GM23338 (cell line): ENCODE measurements around the gene CES4A. TPM values are rescaled to one million over a fixed set of nuclear protein-coding genes. Genes with fewer than 3 reads are reported as not detected.
"Not testable (repeated sequence)": the region's sequence is repeated elsewhere in the genome, so short reads cannot be mapped to it uniquely, and the experiment has no call there.

ENCODE experiments used
- ATAC-seq: fragments of 200-7000 bp; cut with Tn5 transposase; 3 replicates; pipeline ENCODE4 v1.9.1; 2020
- DNase-seq: peaks from one replicate; pipeline ENCODE4 v3.0.0-alpha.2; 2015; ENCODE audit warnings: low spot score
- H2AFZ ChIP-seq: fragments of 200-600 bp; sonication (generic); 2 replicates; pipeline ENCODE4 v1.8.0; 2016; ENCODE audit warnings: antibody characterized with exemption, mild to moderate bottlenecking, moderate library complexity
- H3F3A ChIP-seq: fragments of 200-600 bp; sonication (generic); replicated peaks from 2 replicates; pipeline ENCODE4 v1.8.0; 2017; ENCODE audit warnings: antibody characterized with exemption, mixed run types, low read depth
- H3K27ac ChIP-seq: fragments of 200-600 bp; sonication (generic); 2 replicates; pipeline ENCODE4 v1.6.1; 2016; ENCODE audit warnings: low read depth
- H3K27me3 ChIP-seq: fragments of 200-600 bp; sonication (generic); 2 replicates; pipeline ENCODE4 v1.8.0; 2016; ENCODE audit warnings: mild to moderate bottlenecking, mixed run types, moderate library complexity; ENCODE audit not compliant: insufficient read depth
- H3K36me3 ChIP-seq: fragments of 200-600 bp; sonication (generic); 2 replicates; pipeline ENCODE4 v1.8.0; 2016; ENCODE audit warnings: mild to moderate bottlenecking; ENCODE audit not compliant: insufficient read depth
- H3K4me1 ChIP-seq: fragments of 200-600 bp; sonication (generic); 2 replicates; pipeline ENCODE4 v1.8.0; 2016; ENCODE audit warnings: mild to moderate bottlenecking, moderate library complexity; ENCODE audit not compliant: insufficient read depth
- H3K4me2 ChIP-seq: fragments of 200-600 bp; sonication (generic); 2 replicates; pipeline ENCODE4 v1.7.1; 2017; ENCODE audit warnings: mixed run types
- H3K4me3 ChIP-seq: fragments of 200-600 bp; sonication (generic); 2 replicates; pipeline ENCODE4 v1.6.1; 2016; ENCODE audit warnings: mixed run types
- H3K79me2 ChIP-seq: fragments of 200-600 bp; sonication (generic); replicated peaks from 2 replicates; pipeline ENCODE4 v1.8.0; 2017; ENCODE audit warnings: mild to moderate bottlenecking; ENCODE audit not compliant: insufficient read depth
- H3K9me2 ChIP-seq: fragments of 200-600 bp; sonication (generic); 2 replicates; pipeline ENCODE4 v1.8.0; 2017; ENCODE audit not compliant: insufficient read depth
- H4K20me1 ChIP-seq: fragments of 200-600 bp; sonication (generic); replicated peaks from 2 replicates; pipeline ENCODE4 v1.8.0; 2017; ENCODE audit warnings: mild to moderate bottlenecking; ENCODE audit not compliant: insufficient read depth
- H3K27ac Mint-ChIP-seq: 2 replicates; pipeline ENCODE4 v1.8.0; 2020; ENCODE audit warnings: inconsistent platforms, mild to moderate bottlenecking, moderate library complexity, mixed read lengths
- H3K27me3 Mint-ChIP-seq: 3 replicates; pipeline ENCODE4 v1.8.0; 2022; ENCODE audit warnings: low read depth, mild to moderate bottlenecking, moderate library complexity, mixed read lengths, inconsistent platforms; ENCODE audit not compliant: insufficient read depth, poor library complexity
- H3K36me3 Mint-ChIP-seq: 3 replicates; pipeline ENCODE4 v1.8.0; 2021; ENCODE audit warnings: low read depth, mild to moderate bottlenecking, inconsistent platforms, moderate library complexity, mixed read lengths
- H3K4me1 Mint-ChIP-seq: 3 replicates; pipeline ENCODE4 v1.8.0; 2020; ENCODE audit warnings: mild to moderate bottlenecking, inconsistent platforms, mixed read lengths
- H3K4me3 Mint-ChIP-seq: 3 replicates; pipeline ENCODE4 v1.8.0; 2021; ENCODE audit warnings: moderate library complexity, mild to moderate bottlenecking, inconsistent platforms, mixed read lengths
- H3K9me3 Mint-ChIP-seq: 3 replicates; pipeline ENCODE4 v1.8.0; 2020; ENCODE audit warnings: moderate library complexity, mild to moderate bottlenecking, inconsistent platforms, mixed read lengths
- CREB1 ChIP-seq: fragments of 250-450 bp; sonication (Bioruptor Pico); IDR thresholded peaks from 2 replicates; pipeline ENCODE4 v1.5.0; 2020; ENCODE audit warnings: low read depth, mild to moderate bottlenecking, moderate library complexity
- CTCF ChIP-seq, 2 experiments: fragments of 200-600 bp in 1 of 2; sonication (generic) in 1 of 2; conservative IDR thresholded peaks; 2 replicates each; pipeline versions ENCODE4 v1.5.1 to v1.6.1; 2016 to 2017; ENCODE audit warnings: antibody characterized with exemption in 2 of 2, low read depth in 2 of 2, mild to moderate bottlenecking in 2 of 2, moderate library complexity in 1 of 2
- ETS1 ChIP-seq: IDR thresholded peaks from 2 replicates; pipeline ENCODE4 v1.6.1; 2016; ENCODE audit warnings: antibody characterized with exemption
- EZH2phosphoT487 ChIP-seq: fragments of 200-600 bp; sonication (generic); IDR thresholded peaks from one replicate; pipeline ENCODE4 v1.8.1; 2018; ENCODE audit warnings: antibody characterized with exemption; ENCODE audit not compliant: unreplicated experiment
- JUNB ChIP-seq: IDR thresholded peaks from one replicate; pipeline ENCODE4 v1.6.1; 2016; ENCODE audit warnings: antibody characterized with exemption; ENCODE audit not compliant: unreplicated experiment
- NANOG ChIP-seq: IDR thresholded peaks from 2 replicates; pipeline ENCODE4 v1.6.1; 2016; ENCODE audit warnings: antibody characterized with exemption, borderline replicate concordance
- POLR2AphosphoS5 ChIP-seq: IDR thresholded peaks from 2 replicates; pipeline ENCODE4 v1.6.1; 2016; ENCODE audit warnings: antibody characterized with exemption, low read depth
- REST ChIP-seq: IDR thresholded peaks from one replicate; pipeline ENCODE4 v1.6.1; 2018; ENCODE audit warnings: antibody characterized with exemption; ENCODE audit not compliant: unreplicated experiment
- STAT1 ChIP-seq: IDR thresholded peaks from one replicate; pipeline ENCODE4 v1.6.1; 2016; ENCODE audit warnings: antibody characterized with exemption; ENCODE audit not compliant: unreplicated experiment
- ZNF114 ChIP-seq: fragments of 250-450 bp; sonication (Bioruptor Pico); IDR thresholded peaks from 2 replicates; pipeline ENCODE4 v1.5.0; 2020; ENCODE audit warnings: mild to moderate bottlenecking, moderate library complexity
- ZNF331 ChIP-seq: fragments of 250-450 bp; sonication (Bioruptor Pico); IDR thresholded peaks from 2 replicates; pipeline ENCODE4 v1.5.0; 2020; ENCODE audit warnings: low read depth, mild to moderate bottlenecking, moderate library complexity
- polyA plus RNA-seq: library from polyadenylated mRNA; unstranded; fragments of >200 nt; fragmentation: Nextera tagmentation; extraction: Ambion mirVana; gene quantifications from 2 replicates; pipeline ENCODE4 v1.2.1, GENCODE V29; 2016
- total RNA-seq: library from RNA; depleted of rRNA; stranded (reverse); fragments of >200 nt; shearing (Covaris generic); gene quantifications from 2 replicates; pipeline ENCODE4 v1.2.3, GENCODE V29; 2014

Gene CES4A
- total and polyA plus RNA-seq, 2 experiments from 2014 or later: 0.10 to 0.42 TPM

- no peak for TF ChIP-seq ETS1
Measured at GRCh38 chr16:66991545-66992077, 3.2 kb downstream of the CES4A start (continued).

GRCh38 chr16:66993558-66993957, 5.2 kb downstream of the CES4A start:
- not testable (repeated sequence) for H3K9me2 ChIP-seq, H3K27ac Mint-ChIP-seq, H3K36me3 Mint-ChIP-seq, H3K4me1 ChIP-seq, H4K20me1 ChIP-seq, H3K4me2 ChIP-seq, H3K4me3 Mint-ChIP-seq, H3K27ac ChIP-seq, ATAC-seq, H3K79me2 ChIP-seq, H3F3A ChIP-seq, H3K9me3 Mint-ChIP-seq, H3K36me3 ChIP-seq, H3K4me3 ChIP-seq, H2AFZ ChIP-seq, DNase-seq, H3K4me1 Mint-ChIP-seq
- H3K27me3 ChIP-seq: peaks cover 15% of the 10 kb centered on the region
- H3K27me3 Mint-ChIP-seq: peaks cover 12% of the 10 kb centered on the region

- Histone ChIP-seq H3K9me2 (no peaks in the 10 kb centered on the region), H3K4me1 (no peaks in the 10 kb centered on the region; the same call in 1 of the 2 replicates), H2AFZ (no peak overlapping the region), H4K20me1 (no peaks in the 10 kb centered on the region), H3K4me3 (no peak overlapping the region), H3K4me2 (no peak overlapping the region), H3K27ac (no peak overlapping the region), H3K36me3 (no peaks in the 10 kb centered on the region), H3F3A (no peaks in the 10 kb centered on the region), H3K27me3 (peaks cover 41% of the 10 kb centered on the region), H3K79me2 (no peaks in the 10 kb centered on the region)
- peaks cover 35% of the 10 kb centered on the region for H3K27me3 Mint-ChIP-seq
- H3K36me3 Mint-ChIP-seq: no peaks in the 10 kb centered on the region; the same call in 2 of the 3 replicates
- H3K27ac Mint-ChIP-seq: no peak overlapping the region
- no peaks in the 10 kb centered on the region for H3K9me3 Mint-ChIP-seq
- ATAC-seq (no peak), DNase-seq (no peak)
- no peak overlapping the region for H3K4me3 Mint-ChIP-seq
- H3K4me1 Mint-ChIP-seq: peaks cover 7% of the 10 kb centered on the region; the same call in 2 of the 3 replicates
- TF ChIP-seq STAT1: no peak
- TF ChIP-seq ETS1: no peak
- TF ChIP-seq EZH2phosphoT487: no peak
- TF ChIP-seq JUNB: no peak
- no peak for TF ChIP-seq POLR2AphosphoS5
- TF ChIP-seq CTCF (conservative IDR thresholded peaks at IDR 0.05; ENCODE audit: low read depth in 2 of 2): no peak
- no peak for TF ChIP-seq ZNF331 (CRISPR knock-in tag)
- no peak for TF ChIP-seq NANOG
- no peak for TF ChIP-seq CREB1
- TF ChIP-seq ZNF114 (CRISPR knock-in tag): no peak
- TF ChIP-seq REST: no peak
Measured at GRCh38 chr16:66996324-66996982, 8.1 kb downstream of the CES4A start.
